ENCODE results near the gene FAM20C.

The FAM20C gene

GRCh38 chr7:261341-262250, 69.2 kb downstream of the FAM20C start:
- no peak for DNase-seq

- DNase-seq = no peak
Measured at GRCh38 chr7:262251-262572, 69.8 kb downstream of the FAM20C start.

GRCh38 chr7:262631-263311, 70.4 kb downstream of the FAM20C start:
- DNase-seq = peak in 4 of 6 experiments; percentile 15 to 35 (median 32)

- peak; percentile 10 to 75 (median 68) for DNase-seq
Measured at GRCh38 chr7:263483-264351, 71.3 kb downstream of the FAM20C start.

- DNase-seq = no peak
Measured at GRCh38 chr7:264541-265191, 72.3 kb downstream of the FAM20C start.

- DNase-seq = no peak
Measured at GRCh38 chr7:265192-265997, 73.0 kb downstream of the FAM20C start.

GRCh38 chr7:265998-266850, 73.9 kb downstream of the FAM20C start:
- no peak for DNase-seq

GRCh38 chr7:266851-267840, 74.8 kb downstream of the FAM20C start:
- no peak for DNase-seq

- DNase-seq = no peak
Measured at GRCh38 chr7:268991-269390, 76.6 kb downstream of the FAM20C start.

- no peak for DNase-seq
Measured at GRCh38 chr7:269721-270120, 77.3 kb downstream of the FAM20C start.

- no peak for DNase-seq
Measured at GRCh38 chr7:270351-270983, 78.1 kb downstream of the FAM20C start.

- DNase-seq = no peak
Measured at GRCh38 chr7:271266-272107, 79.1 kb downstream of the FAM20C start.

GRCh38 chr7:272108-272615, 79.8 kb downstream of the FAM20C start:
- no peak for DNase-seq

- no peak for DNase-seq
Measured at GRCh38 chr7:272631-273030, 80.3 kb downstream of the FAM20C start.

GRCh38 chr7:273327-273726, 81.0 kb downstream of the FAM20C start:
- DNase-seq = no peak

- DNase-seq = no peak
Measured at GRCh38 chr7:274266-274665, 81.9 kb downstream of the FAM20C start.

- DNase-seq = no peak
Measured at GRCh38 chr7:276230-276835, 84.0 kb downstream of the FAM20C start.

Measured in stimulated activated naive CD4-positive, alpha-beta T cell (primary cell).